Activated naive CD4-positive, alpha-beta T cell treated with anti-CD3 and anti-CD28 coated beads, Interleukin-2, amount 50 U/mL, for 72 hours (primary cell): ENCODE measurements around the gene NRIP3. TPM values are rescaled to one million over a fixed set of nuclear protein-coding genes. Genes with fewer than 3 reads are reported as not detected.

Experiments
- ATAC-seq, 2 donors: fragments of 150-1000 bp; cut with Tn5 transposase; 2 replicates each; pipeline ENCODE4 v1.10.0; 2021; ENCODE audit warnings: mild to moderate bottlenecking in 2 of 2, moderate library complexity in 2 of 2
- DNase-seq, 2 donors: peaks; one replicate each; pipeline ENCODE4 v3.0.0; 2021 to 2022; ENCODE audit warnings: low spot score in 2 of 2
- H3K27ac Mint-ChIP-seq, 2 donors: one replicate each; pipeline ENCODE4 v1.8.0; 2022; ENCODE audit warnings: mild to moderate bottlenecking in 2 of 2, mixed read lengths in 2 of 2
- H3K36me3 Mint-ChIP-seq, 2 donors: one replicate each; pipeline ENCODE4 v1.8.0; 2022; ENCODE audit warnings: mixed read lengths in 2 of 2
- H3K9me3 Mint-ChIP-seq, 2 donors: one replicate each; pipeline ENCODE4 v1.8.0; 2022; ENCODE audit warnings: mixed read lengths in 2 of 2
- total RNA-seq, 2 donors: library from RNA; stranded (reverse); gene quantifications; one replicate each; pipeline ENCODE4 v1.2.3, GENCODE V29; 2022

The NRIP3 gene
- 1 to 10 TPM; 2.3 to 3.0 TPM for total RNA-seq

DNA sequence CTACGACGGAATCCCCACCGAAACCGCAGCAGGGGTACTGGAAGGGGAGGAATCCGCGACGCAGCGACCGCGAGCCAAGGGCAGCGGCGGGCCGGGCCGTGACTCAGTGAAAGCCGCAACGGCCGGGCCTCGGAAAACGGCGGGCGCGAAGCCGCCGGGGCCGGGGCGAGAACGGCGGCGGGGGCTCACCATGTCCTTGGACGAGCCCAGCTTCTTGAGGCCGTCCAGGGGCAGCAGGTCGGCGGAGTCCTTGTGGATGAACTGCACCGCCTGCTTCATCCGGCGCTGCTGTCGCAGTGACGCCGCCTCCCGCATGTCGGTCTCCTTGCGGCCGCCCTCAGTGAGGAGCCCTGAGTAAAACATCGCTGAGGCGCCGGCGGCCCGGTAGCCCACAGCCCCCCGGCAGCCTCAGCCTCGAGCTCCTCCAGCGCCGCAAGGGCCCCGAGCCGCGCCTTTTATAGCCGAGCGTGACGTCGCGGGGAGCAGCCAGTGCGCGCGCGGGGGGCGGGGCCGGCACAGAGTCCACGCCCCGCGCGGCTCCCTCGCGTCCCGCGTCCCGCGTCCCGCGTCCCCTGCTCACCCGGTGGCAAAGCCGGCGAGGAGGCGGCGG, at the start of gene NRIP3:
NRIP3 (minus strand) TSS at position 429 of the 610 bp plus-strand sequence; CDS start at position 363, 66 bp downstream.
- DNase-seq = peak; percentile 75 to 79
- H3K27ac Mint-ChIP-seq = peak within 1 kb of the TSS in 1 of 2 donors; percentile 59
- no peaks in the 10 kb centered on the region for H3K9me3 Mint-ChIP-seq

DNA sequence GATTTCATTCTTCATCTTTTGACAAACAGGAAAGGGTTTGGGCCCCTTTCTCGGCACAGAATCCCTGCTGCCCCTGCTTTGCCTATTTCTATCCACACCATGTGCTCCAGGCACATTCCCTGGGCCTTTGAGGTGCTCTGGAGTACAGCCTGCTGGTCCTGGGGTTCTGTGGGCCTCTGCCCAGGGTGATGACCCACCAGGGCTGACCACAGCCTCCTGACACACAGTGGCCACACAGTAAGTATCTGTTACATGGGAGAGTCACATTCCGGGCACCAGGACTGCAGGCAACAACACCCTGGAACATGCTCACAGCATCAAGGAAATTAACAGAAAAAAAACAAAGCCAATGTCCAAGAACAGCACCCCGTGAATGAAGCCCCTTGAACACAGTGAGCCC, 48.5 kb upstream of the NRIP3 start:
- no peak for ATAC-seq
- no peak for DNase-seq
- Mint-ChIP-seq H3K9me3 (no peaks in the 10 kb centered on the region), H3K27ac (peak overlapping the region in 1 of 2 donors; percentile 37), H3K36me3 (no peaks in the 10 kb centered on the region)

More for the DNA sequence above, at the start of gene NRIP3:
- ATAC-seq = peak; percentile 61 to 63
- H3K36me3 Mint-ChIP-seq = peaks cover 8 to 10% of the 10 kb centered on the region in 2 donors

DNA sequence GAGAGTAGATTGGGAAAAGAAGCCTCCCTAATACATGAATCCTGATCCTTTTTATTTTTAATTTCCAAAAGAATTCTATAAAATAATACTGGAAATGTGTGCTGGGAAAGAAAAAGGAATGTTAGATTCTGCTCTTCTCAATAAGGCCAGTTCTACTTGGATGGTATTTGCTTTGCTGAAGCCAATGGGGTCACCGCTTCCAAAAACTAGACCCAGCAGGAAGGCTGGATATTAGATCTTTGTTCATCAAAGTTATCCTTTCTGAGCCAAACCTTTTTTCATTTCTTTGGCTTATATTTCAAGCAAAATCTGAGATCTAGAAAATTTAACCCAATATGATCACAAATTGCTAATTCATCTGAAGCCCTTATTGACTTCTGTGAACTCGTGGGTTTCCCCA, 46.2 kb upstream of the NRIP3 start:
- H3K9me3 Mint-ChIP-seq = no peaks in the 10 kb centered on the region
- no peak overlapping the region for H3K27ac Mint-ChIP-seq
- ATAC-seq = no peak
- DNase-seq = no peak
- H3K36me3 Mint-ChIP-seq = no peaks in the 10 kb centered on the region

DNA sequence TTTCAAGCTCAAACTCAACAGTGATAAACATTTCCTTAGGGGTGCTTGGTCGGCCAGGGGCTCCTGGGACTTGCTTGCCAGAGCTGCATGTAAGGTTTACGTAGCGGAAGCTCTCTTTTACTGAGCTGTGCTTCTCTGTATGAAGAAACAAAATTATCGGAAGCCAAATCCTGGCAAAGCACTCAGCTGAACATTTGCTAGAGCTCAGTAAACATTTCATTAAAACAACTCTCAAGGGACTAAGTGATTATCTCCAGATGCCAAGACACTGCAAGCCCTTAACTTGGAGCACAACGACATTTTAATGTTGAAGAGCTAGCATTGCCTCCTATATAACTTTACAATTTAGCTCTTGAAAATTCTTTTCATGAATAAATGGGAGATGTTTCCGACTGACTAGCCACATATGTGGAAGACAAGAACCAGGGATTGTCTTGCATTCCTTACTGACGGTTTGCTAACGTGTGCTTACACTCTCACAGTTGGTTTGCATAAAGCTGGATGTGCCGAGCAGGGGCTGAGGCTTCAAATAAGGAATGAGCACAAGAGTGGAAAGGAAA, 44.2 kb upstream of the NRIP3 start:
- ATAC-seq (no peak), DNase-seq (no peak)
- Mint-ChIP-seq H3K27ac (no peak overlapping the region), H3K36me3 (no peaks in the 10 kb centered on the region), H3K9me3 (no peaks in the 10 kb centered on the region)

DNA sequence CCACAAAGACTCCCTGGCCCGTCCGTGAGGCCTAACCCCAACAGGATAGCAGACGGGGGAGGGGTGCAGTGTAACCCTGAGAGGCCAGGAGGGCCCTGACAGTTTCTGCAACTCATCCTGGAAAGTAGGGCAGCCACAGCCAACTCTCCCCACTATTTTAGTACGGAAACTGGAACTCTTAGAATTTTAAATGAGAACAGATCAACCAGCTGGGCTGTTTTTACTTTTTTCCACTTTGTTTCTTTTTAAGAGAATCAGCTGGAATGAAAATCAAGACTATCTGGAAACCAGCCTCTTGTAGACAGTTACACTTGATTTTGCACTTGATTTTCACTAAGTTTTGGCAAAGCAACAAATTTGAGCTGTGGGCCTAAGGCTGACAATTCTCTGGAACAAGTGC, 42.7 kb upstream of the NRIP3 start:
- no peak for ATAC-seq

DNA sequence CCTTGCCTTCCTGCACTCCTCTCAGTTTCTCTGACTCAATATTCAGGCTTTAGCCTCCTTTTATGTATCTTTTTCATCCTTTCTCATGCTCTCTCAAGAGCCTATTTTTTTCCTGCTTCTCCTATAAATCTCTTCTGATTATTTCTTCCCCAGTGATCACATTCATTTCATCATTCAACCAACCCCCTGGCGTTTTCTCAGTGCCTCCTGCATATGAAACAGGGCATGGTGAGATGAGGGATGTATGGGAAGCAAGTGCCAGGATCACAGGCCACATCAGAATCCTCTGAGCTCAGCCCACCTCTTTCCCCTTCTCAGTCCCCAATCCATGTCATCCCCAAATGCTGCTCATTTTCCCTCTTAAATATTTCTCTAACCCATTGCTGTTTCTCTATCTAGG, 38.7 kb upstream of the NRIP3 start:
- Mint-ChIP-seq H3K9me3 (no peaks in the 10 kb centered on the region), H3K36me3 (no peaks in the 10 kb centered on the region), H3K27ac (no peak overlapping the region)
- DNase-seq = no peak
- ATAC-seq = no peak

More for the DNA sequence above, 42.7 kb upstream of the NRIP3 start:
- Mint-ChIP-seq H3K36me3 (no peaks in the 10 kb centered on the region), H3K9me3 (no peaks in the 10 kb centered on the region), H3K27ac (no peak overlapping the region)
- DNase-seq = no peak

DNA sequence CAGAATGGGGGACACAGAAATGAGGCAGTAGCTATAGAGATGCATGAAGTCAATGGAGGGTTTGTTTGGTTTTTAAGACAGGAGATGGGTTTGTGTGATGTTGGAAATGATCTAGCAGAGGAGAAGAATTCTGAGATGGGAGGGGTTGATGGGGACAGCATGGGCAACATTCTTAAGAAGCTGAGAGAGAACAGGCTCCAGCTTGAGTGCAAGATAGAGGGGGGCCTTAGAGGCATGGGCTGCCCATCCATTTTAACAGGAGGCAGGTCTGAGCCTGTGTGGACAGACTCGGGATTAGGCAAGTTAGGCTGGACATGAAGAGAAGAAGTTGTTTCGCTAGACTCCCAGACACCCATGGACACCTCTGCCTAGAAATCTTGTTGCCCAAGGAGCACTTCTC, 37.9 kb upstream of the NRIP3 start:
- Mint-ChIP-seq H3K9me3 (no peaks in the 10 kb centered on the region), H3K27ac (no peak overlapping the region), H3K36me3 (no peaks in the 10 kb centered on the region)
- ATAC-seq (no peak), DNase-seq (no peak)

DNA sequence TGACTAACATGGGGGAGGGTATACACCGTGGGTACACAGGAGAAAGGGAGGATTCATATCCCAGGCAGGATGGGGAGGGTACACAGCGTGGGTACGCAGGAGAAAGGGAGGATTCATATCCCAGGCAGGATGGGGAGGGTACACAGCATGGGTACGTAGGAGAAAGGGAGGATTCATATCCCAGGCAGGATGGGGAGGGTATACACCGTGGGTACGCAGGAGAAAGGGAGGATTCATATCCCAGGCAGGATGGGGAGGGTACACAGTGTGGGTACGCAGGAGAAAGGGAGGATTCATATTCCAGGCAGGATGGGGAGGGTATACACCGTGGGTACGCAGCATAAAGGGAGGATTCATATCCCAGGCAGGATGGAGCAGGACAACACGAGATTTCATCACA, 36.6 kb upstream of the NRIP3 start:
- ATAC-seq (no peak), DNase-seq (no peak)
- no peaks in the 10 kb centered on the region for H3K36me3 Mint-ChIP-seq
- H3K27ac Mint-ChIP-seq = no peak overlapping the region
- no peaks in the 10 kb centered on the region for H3K9me3 Mint-ChIP-seq

DNA sequence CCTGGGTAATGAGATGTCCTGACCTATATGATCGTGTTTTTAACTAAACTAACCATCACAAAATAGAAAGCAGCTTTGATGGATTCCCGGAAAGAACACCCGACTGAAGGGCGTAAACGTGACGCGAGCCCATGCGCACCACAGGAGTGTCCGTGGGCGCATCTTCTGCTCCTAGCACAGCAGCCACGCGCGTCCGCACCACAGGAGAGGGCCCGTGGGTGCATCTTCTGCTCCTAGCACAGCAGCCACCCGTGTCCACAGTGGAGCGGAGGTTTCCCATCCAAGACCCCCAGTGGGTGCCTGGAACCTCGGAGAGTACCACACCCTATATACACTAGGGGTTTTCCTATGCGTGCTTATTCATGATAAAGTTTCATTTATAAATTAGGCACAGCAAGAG, 36.1 kb upstream of the NRIP3 start:
- ATAC-seq = no peak
- no peaks in the 10 kb centered on the region for H3K36me3 Mint-ChIP-seq
- no peak for DNase-seq
- H3K27ac Mint-ChIP-seq = no peak overlapping the region
- H3K9me3 Mint-ChIP-seq = no peaks in the 10 kb centered on the region

DNA sequence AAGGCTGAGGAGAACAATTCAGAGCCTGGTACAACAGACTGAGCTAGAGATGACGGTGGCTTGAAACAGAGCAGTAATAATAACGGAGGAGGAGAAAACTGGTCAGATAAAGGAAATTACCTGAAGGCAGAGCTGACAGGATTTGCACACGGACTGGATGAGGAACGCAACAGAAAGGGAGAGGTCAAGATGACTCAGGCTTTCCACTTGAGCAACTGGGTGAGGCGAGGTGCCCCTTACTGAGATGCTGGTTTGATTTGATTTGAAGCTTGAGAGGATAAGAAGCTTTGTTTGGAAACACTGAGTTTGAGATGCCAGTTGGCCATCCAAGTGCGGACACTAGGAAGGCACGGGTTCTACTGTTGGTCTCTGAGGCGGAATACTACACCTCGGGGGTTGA, 35.4 kb upstream of the NRIP3 start:
- ATAC-seq (no peak), DNase-seq (no peak)
- H3K9me3 Mint-ChIP-seq = no peaks in the 10 kb centered on the region
- H3K36me3 Mint-ChIP-seq = no peaks in the 10 kb centered on the region
- no peak overlapping the region for H3K27ac Mint-ChIP-seq

DNA sequence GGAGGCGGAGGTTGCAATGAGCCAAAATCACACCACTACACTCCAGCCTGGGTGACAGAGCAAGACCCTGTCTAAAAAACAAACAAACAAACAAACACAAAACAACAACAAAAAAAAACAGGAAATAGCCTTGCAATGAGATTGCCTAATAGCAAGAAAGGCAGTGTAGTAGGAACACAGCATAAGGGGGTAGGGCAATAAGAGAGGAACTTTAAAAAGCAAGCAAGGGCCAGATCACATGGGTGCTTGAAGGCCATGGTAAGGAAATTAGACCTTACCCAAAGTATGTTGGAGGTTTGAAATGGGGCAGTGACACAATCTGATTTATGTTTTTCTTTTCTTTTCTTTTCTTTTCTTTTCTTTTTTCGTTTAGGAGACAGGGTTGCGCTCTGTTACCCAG, 34.7 kb upstream of the NRIP3 start:
- H3K9me3 Mint-ChIP-seq = no peaks in the 10 kb centered on the region
- DNase-seq (no peak), ATAC-seq (no peak)
- H3K36me3 Mint-ChIP-seq = no peaks in the 10 kb centered on the region
- no peak overlapping the region for H3K27ac Mint-ChIP-seq

DNA sequence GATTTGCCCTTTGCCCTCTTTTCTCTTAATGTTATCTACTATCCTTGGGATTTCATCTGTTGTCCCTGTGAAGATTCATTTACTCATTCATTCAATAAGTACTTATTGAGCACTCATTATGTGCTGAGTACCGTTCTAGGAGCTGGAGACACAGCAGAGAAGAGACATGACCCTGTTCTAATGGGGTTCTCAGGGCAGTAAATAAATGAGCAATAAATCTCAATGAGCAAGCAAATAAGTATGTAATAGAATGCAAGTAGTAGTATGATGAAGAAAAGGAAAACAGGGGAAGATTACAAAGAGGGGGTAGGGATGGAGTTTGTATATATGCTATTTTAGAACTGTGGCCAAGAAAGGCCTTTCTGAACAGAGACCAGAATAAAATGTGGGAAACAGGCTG, 34.2 kb upstream of the NRIP3 start:
- DNase-seq (no peak), ATAC-seq (no peak)
- Mint-ChIP-seq H3K27ac (no peak overlapping the region), H3K9me3 (no peaks in the 10 kb centered on the region), H3K36me3 (no peaks in the 10 kb centered on the region)

DNA sequence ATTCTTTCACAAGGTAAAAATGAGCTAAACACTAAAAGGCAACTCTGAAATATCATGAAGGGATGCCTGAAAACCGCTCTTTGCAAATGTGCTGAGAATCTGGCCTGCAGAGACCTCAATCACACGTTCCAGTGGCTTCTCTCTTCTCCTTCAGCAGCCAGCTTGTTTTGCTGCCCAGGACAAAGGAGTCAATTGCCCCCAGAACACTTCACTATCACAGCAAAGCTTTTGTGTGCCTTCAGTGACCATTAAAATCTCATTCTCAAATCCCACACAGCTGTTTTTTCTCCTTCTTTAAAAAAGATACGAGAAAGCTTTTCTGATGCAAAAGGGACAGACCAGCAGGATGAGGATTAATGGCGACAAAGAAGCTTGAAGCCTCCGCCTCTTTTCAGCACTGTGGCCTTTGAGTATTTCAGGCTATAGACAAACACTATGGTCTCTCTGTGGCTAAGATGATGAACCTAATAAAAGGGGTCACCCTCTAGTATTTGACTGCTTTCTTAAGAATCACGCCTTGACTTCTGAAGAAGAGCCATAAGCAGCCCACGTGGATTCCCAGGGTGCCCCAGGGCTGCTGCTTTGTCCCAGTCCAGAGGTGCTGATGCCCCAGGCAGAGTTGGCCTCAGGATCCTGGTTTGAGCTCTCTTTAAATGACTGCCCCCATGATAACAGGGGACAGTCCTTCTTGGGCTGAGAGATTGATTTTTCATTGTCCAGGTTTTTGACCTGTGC, 33.4 kb upstream of the NRIP3 start:
- Mint-ChIP-seq H3K36me3 (no peaks in the 10 kb centered on the region), H3K9me3 (no peaks in the 10 kb centered on the region), H3K27ac (no peak overlapping the region)
- ATAC-seq (no peak), DNase-seq (no peak)

DNA sequence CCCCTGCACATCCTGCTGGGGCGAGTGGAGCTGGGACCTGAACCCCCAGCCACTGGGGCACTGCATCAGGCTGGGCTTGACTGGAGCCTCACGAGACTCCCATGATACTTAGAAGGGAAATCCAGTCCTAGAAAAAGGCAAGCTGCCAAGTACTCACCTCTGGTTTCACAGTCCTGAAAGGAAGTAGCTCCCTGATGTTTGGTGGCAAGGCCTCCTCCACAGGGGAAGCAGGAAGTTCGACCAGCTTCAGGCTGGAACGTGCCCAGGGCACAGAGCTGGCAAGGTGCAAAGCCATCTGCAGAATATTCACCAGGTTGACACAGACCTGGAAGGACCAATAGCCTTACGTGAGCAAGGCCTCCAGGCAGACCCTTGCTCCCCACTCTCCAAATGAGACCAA, 26.8 kb upstream of the NRIP3 start:
- DNase-seq = no peak
- H3K36me3 Mint-ChIP-seq = no peaks in the 10 kb centered on the region
- H3K9me3 Mint-ChIP-seq = no peaks in the 10 kb centered on the region
- no peak overlapping the region for H3K27ac Mint-ChIP-seq
- ATAC-seq = no peak

DNA sequence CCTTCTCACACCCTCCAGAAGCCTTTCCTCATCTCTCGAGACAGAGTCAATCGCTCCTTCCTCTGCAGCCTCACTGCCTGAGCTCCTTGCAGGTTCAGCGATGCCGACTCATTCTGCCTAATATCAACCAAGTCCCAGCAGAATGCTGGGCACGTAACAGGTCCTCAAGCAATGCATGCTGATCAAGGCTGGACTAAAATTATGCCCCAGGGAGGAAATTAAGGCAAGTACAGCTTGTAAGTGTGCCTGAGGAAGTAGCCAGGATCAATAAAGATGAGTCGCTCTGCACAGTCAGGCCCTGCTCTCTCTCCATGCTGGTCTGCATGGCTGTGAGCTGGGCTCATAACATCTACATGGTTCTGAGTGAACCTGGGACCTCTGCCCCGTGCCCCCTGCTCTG, 25.6 kb upstream of the NRIP3 start:
- Mint-ChIP-seq H3K9me3 (no peaks in the 10 kb centered on the region), H3K36me3 (no peaks in the 10 kb centered on the region), H3K27ac (no peak overlapping the region)
- ATAC-seq = no peak
- DNase-seq = no peak

DNA sequence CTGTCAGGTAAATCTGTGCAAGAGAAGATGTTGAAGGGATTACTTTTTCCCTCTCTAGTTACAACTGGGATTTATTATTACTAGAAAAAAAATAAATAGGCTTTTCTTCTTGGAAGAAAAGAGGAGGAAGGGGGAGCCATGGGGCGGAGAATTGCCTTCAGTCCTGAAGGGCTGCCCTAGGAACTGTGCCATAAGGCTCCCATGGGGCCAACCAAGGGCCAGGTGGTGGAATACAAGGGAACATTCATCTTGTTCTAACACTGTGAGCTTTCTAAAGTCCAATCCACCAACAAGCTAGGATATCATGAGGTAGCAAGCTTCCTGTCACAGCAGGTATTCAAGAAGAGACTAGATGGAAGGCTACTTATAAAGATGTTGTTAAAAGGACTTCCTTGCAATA, 24.8 kb upstream of the NRIP3 start:
- no peak for DNase-seq
- ATAC-seq = no peak
- no peaks in the 10 kb centered on the region for H3K9me3 Mint-ChIP-seq
- H3K27ac Mint-ChIP-seq = no peak overlapping the region
- H3K36me3 Mint-ChIP-seq = no peaks in the 10 kb centered on the region

DNA sequence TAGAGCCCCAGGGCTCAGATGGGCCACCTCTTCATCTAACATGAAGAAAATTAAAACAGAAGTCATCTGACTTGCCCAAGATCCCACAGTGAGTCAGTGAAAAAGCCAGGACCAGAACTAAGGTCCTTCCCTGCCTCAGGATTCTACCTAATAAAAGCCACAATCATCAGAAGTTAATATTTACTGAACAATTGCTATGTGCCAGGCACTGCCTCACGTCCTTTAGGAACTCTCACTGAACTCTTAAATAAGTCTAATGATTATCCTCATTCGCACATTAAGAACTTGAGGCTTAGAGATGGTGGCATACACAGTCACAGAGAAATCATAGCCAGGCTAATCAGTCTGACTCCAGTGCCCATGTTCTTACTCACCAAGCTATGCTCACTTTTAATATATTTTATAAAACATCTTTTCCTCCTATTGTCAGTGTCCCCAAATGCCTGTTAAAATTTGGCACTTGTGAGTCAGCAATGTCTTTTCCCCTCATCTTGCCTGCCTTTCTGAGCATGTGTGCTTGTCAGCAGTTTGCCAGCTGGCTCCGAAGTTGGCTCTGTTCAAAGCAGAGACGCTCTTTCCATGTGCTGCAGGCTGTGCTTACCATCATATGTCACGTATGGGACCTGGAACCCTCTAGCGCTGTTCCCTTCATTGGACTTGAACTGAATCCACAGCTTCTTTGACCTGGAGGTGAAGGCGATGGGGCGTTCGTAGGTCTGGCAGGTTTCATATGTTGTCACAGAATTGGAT, 21.5 kb upstream of the NRIP3 start:
- no peak for DNase-seq
- no peaks in the 10 kb centered on the region for H3K9me3 Mint-ChIP-seq

More for the DNA sequence above, 21.5 kb upstream of the NRIP3 start:
- Mint-ChIP-seq H3K36me3 (no peaks in the 10 kb centered on the region), H3K27ac (no peak overlapping the region)
- no peak for ATAC-seq
